ENCODE measurements around the gene SBK3.
"Not testable (repeated sequence)": the region's sequence is repeated elsewhere in the genome, so short reads cannot be mapped to it uniquely, and the experiment has no call there.

SBK3 gene

GRCh38 chr19:55581823-55582223 lies 36.5 kb upstream of the SBK3 start:
- peak in 1 of 2 experiments; percentile 71 for DNase-seq (ENCODE audit: low read depth in 1 of 2, low spot score in 1 of 2)

GRCh38 chr19:55581145-55581822 lies 35.9 kb upstream of the SBK3 start:
- in situ Hi-C loops (cut with HindIII; ENCODE audit: low pct_unique_long_range_greater_than_20kb, low sequenced_read_pairs), result no loop called here
- DNase-seq (ENCODE audit: low read depth in 1 of 2, low spot score in 1 of 2), result peak in 1 of 2 experiments; percentile 85
- TF ChIP-seq JUND (IDR thresholded peaks at IDR 0.05; ENCODE audit: low read depth), result no peak

More at GRCh38 chr19:55581823-55582223, 36.5 kb upstream of the SBK3 start:
- in situ Hi-C loops (cut with HindIII; ENCODE audit: low pct_unique_long_range_greater_than_20kb, low sequenced_read_pairs), result no loop called here
- TF ChIP-seq JUND (IDR thresholded peaks at IDR 0.05; ENCODE audit: low read depth), result no peak

GRCh38 chr19:55580628-55581144 lies 35.3 kb upstream of the SBK3 start, which contains the start of gene ZNF579:
Gene ZNF579, minus strand, starts transcription at chr19:55580848. Its CDS starts 1,209 bp downstream, at chr19:55579639.
- peak; percentile 67 to 89 for DNase-seq (ENCODE audit: low read depth in 1 of 2, low spot score in 1 of 2)
- TF ChIP-seq JUND (IDR thresholded peaks at IDR 0.05; ENCODE audit: low read depth), result no peak

GRCh38 chr19:55579766-55580621 lies 34.7 kb upstream of the SBK3 start:
- DNase-seq (ENCODE audit: low read depth in 1 of 2, low spot score in 1 of 2), result no peak
- no peak for TF ChIP-seq JUND (IDR thresholded peaks at IDR 0.05; ENCODE audit: low read depth)
- in situ Hi-C loops (cut with HindIII; ENCODE audit: low pct_unique_long_range_greater_than_20kb, low sequenced_read_pairs), result no loop called here

More at GRCh38 chr19:55580628-55581144, 35.3 kb upstream of the SBK3 start, which contains the start of gene ZNF579:
- in situ Hi-C loops (cut with HindIII; ENCODE audit: low pct_unique_long_range_greater_than_20kb, low sequenced_read_pairs), result no loop called here

- in situ Hi-C loops (cut with HindIII; ENCODE audit: low pct_unique_long_range_greater_than_20kb, low sequenced_read_pairs), result no loop called here
- TF ChIP-seq JUND (IDR thresholded peaks at IDR 0.05; ENCODE audit: low read depth), result no peak
- no peak for DNase-seq (ENCODE audit: low read depth in 1 of 2, low spot score in 1 of 2)
Observed at GRCh38 chr19:55578761-55579747, 33.7 kb upstream of the SBK3 start.

GRCh38 chr19:55578031-55578760 lies 32.9 kb upstream of the SBK3 start:
- in situ Hi-C loops (cut with HindIII; ENCODE audit: low pct_unique_long_range_greater_than_20kb, low sequenced_read_pairs), result no loop called here
- no peak for TF ChIP-seq JUND (IDR thresholded peaks at IDR 0.05; ENCODE audit: low read depth)
- no peak for DNase-seq (ENCODE audit: low read depth in 1 of 2, low spot score in 1 of 2)

- no peak for TF ChIP-seq JUND (IDR thresholded peaks at IDR 0.05; ENCODE audit: low read depth)
- in situ Hi-C loops (cut with HindIII; ENCODE audit: low pct_unique_long_range_greater_than_20kb, low sequenced_read_pairs), result no loop called here
- DNase-seq (ENCODE audit: low read depth in 1 of 2, low spot score in 1 of 2), result no peak
Observed at GRCh38 chr19:55576746-55577145, 31.4 kb upstream of the SBK3 start.

GRCh38 chr19:55573929-55574328 lies 28.6 kb upstream of the SBK3 start:
- DNase-seq (ENCODE audit: low read depth in 1 of 2, low spot score in 1 of 2); in situ Hi-C loops (cut with HindIII; ENCODE audit: low pct_unique_long_range_greater_than_20kb, low sequenced_read_pairs): not testable (repeated sequence)

- in situ Hi-C loops (cut with HindIII; ENCODE audit: low pct_unique_long_range_greater_than_20kb, low sequenced_read_pairs); DNase-seq (ENCODE audit: low read depth in 1 of 2, low spot score in 1 of 2): not testable (repeated sequence)
Observed at GRCh38 chr19:55569477-55569876, 24.1 kb upstream of the SBK3 start.

- DNase-seq (ENCODE audit: low read depth in 1 of 2, low spot score in 1 of 2), result no peak
- in situ Hi-C loops (cut with HindIII; ENCODE audit: low pct_unique_long_range_greater_than_20kb, low sequenced_read_pairs), result no loop called here
- TF ChIP-seq JUND (IDR thresholded peaks at IDR 0.05; ENCODE audit: low read depth), result no peak
Observed at GRCh38 chr19:55567708-55568328, 22.5 kb upstream of the SBK3 start.

- no peak for TF ChIP-seq JUND (IDR thresholded peaks at IDR 0.05; ENCODE audit: low read depth)
- in situ Hi-C loops (cut with HindIII; ENCODE audit: low pct_unique_long_range_greater_than_20kb, low sequenced_read_pairs), result no loop called here
- DNase-seq (ENCODE audit: low read depth in 1 of 2, low spot score in 1 of 2), result no peak
Observed at GRCh38 chr19:55566823-55567222, 21.5 kb upstream of the SBK3 start.
